ENCODE data around the gene PRIM2.
"Not testable (repeated sequence)": the region's sequence is repeated elsewhere in the genome, so short reads cannot be mapped to it uniquely, and the experiment has no call there.

DNA sequence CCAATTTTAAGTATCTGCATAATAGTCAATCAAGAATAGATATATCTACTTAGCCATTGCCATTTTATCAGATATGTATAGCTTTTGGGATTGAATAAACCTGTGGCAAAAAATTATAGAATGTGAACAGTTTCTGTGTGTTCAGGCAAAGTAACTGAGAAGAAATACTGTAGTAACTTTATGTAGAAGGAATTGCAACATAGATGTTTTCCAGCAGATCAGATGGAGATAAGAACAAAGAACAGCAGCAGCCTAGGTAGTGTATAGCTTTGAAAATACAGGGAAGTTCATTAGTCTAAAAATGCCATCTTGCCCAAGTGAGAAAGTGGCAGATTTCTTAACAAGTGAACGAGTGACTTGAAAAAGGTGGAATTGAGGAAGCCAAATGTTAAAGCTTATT lies 197.7 kb downstream of the PRIM2 start:
- TF ChIP-seq, protein P1, sequence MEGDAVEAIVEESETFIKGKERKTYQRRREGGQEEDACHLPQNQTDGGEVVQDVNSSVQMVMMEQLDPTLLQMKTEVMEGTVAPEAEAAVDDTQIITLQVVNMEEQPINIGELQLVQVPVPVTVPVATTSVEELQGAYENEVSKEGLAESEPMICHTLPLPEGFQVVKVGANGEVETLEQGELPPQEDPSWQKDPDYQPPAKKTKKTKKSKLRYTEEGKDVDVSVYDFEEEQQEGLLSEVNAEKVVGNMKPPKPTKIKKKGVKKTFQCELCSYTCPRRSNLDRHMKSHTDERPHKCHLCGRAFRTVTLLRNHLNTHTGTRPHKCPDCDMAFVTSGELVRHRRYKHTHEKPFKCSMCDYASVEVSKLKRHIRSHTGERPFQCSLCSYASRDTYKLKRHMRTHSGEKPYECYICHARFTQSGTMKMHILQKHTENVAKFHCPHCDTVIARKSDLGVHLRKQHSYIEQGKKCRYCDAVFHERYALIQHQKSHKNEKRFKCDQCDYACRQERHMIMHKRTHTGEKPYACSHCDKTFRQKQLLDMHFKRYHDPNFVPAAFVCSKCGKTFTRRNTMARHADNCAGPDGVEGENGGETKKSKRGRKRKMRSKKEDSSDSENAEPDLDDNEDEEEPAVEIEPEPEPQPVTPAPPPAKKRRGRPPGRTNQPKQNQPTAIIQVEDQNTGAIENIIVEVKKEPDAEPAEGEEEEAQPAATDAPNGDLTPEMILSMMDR (IDR thresholded peaks at IDR 0.05; ENCODE audit: insufficient read depth, low read length) = not testable (repeated sequence)
- TF ChIP-seq GABPA (IDR thresholded peaks at IDR 0.05; ENCODE audit: low read depth) = not testable (repeated sequence)
